Neuron (in vitro differentiated cells): ENCODE results near the gene LRRTM3.

ENCODE experiments used
- H2AFZ ChIP-seq: one replicate; pipeline ENCODE4 v1.6.1; 2013; ENCODE audit warnings: low read depth, mild to moderate bottlenecking, inconsistent platforms, low read length, moderate library complexity
- H3K27me3 ChIP-seq: one replicate; pipeline ENCODE4 v1.6.1; 2013; ENCODE audit warnings: low read length; ENCODE audit not compliant: insufficient read depth
- H3K36me3 ChIP-seq: one replicate; pipeline ENCODE4 v1.6.1; 2013; ENCODE audit warnings: low read length; ENCODE audit not compliant: insufficient read depth
- H3K4me1 ChIP-seq: one replicate; pipeline ENCODE4 v1.6.1; 2013; ENCODE audit warnings: low read length; ENCODE audit not compliant: insufficient read depth
- H3K4me3 ChIP-seq: 2 replicates; pipeline ENCODE4 v1.5.1; 2013; ENCODE audit warnings: mild to moderate bottlenecking, low read length, moderate library complexity
- H3K9me3 ChIP-seq: one replicate; pipeline ENCODE4 v1.6.1; 2013; ENCODE audit warnings: low read length

LRRTM3 gene

DNA sequence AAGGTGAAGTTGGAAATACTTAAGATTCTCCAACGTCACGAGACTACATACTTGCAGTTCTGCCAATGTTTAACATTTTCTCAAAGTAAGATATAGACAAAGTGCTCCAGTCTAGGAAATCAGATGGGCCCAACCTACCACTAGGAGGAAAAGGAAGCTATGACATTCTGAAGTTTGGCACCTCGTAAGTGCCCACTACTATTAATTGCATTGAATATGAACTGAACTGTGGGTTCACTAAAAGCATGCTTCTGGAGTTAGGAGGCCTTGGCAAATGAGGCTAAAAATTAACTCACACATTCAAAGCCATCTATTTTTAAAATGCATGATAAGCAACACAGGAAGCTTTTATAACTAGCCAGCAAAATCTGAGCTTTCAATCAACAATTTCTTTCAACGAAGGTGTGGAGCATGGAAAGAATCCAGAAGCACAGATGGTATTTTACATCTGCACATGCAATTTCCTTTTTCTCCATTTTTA is 149.7 kb downstream of the LRRTM3 start:
- no peaks in the 10 kb centered on the region for H3K27me3 ChIP-seq
- no peak overlapping the region for H2AFZ ChIP-seq
- H3K4me3 ChIP-seq: no peak overlapping the region

DNA sequence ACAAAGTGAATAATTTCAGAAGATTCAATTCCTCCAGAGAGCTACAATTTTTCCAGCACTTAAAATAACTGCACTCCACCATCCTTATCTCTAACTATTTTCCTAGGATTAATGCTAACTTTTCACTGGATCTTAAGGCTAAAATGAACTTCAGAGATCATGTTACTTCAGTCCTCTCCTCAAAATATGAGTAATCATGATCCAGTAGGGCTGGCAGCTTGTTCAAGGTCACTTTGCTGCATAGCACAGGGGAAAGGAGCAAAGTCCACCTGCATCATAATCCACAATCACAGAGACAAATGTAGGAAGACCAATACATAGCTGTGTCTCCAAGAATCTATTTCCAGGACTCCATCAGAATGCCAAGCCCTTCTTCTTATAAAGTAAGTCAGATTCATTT is 150.3 kb downstream of the LRRTM3 start:
- H3K4me1 ChIP-seq: no peaks in the 10 kb centered on the region
- no peak overlapping the region for H2AFZ ChIP-seq
- H3K4me3 ChIP-seq: no peak overlapping the region
- no peaks in the 10 kb centered on the region for H3K9me3 ChIP-seq
- H3K27me3 ChIP-seq: no peaks in the 10 kb centered on the region
- no peaks in the 10 kb centered on the region for H3K36me3 ChIP-seq

More for the DNA sequence above, 149.7 kb downstream of the LRRTM3 start:
- H3K4me1 ChIP-seq: no peaks in the 10 kb centered on the region
- no peaks in the 10 kb centered on the region for H3K36me3 ChIP-seq
- no peaks in the 10 kb centered on the region for H3K9me3 ChIP-seq

DNA sequence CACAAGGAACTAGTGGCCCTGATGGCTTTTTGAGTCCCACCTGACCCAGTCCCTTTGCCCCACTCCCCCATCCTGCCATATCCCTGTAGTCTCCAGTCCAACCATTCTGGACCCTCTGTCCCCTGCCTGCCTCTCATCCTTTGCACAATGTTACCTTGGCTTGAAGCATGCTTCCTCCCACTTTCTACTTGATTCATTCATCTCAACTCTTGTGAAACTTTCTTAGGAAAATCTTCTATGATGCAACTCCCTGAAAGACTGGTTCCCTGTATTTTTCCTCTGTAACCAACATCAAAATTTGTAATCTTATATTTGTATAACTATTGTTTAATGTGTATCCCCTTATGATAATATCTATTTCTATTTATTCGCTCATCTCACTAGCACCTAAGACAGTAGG is 151.5 kb downstream of the LRRTM3 start:
- no peaks in the 10 kb centered on the region for H3K4me1 ChIP-seq
- no peak overlapping the region for H2AFZ ChIP-seq
- no peaks in the 10 kb centered on the region for H3K9me3 ChIP-seq
- no peaks in the 10 kb centered on the region for H3K36me3 ChIP-seq
- H3K4me3 ChIP-seq: no peak overlapping the region
- no peaks in the 10 kb centered on the region for H3K27me3 ChIP-seq

DNA sequence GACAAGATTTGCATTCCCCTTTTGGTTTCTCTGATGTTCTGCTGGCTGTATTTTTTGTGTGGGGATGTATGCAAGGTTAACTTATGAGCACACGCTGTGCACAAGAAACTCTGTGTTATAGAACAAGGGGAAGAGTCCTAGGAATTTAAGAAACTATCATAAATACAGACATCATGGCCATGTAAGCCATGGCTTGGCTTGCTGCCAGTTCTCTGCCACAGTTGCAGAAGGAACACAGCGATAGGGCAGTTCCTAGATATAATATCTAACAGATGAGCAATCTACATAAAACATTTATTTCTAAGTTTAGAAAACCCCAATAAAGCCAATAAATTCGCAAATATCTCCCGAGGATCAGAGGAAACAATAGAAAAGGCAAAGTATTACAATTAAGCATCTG is 153.3 kb downstream of the LRRTM3 start:
- Histone ChIP-seq H3K9me3 (no peaks in the 10 kb centered on the region), H3K36me3 (no peaks in the 10 kb centered on the region), H3K4me1 (no peaks in the 10 kb centered on the region), H3K27me3 (no peaks in the 10 kb centered on the region), H2AFZ (no peak overlapping the region), H3K4me3 (no peak overlapping the region)

DNA sequence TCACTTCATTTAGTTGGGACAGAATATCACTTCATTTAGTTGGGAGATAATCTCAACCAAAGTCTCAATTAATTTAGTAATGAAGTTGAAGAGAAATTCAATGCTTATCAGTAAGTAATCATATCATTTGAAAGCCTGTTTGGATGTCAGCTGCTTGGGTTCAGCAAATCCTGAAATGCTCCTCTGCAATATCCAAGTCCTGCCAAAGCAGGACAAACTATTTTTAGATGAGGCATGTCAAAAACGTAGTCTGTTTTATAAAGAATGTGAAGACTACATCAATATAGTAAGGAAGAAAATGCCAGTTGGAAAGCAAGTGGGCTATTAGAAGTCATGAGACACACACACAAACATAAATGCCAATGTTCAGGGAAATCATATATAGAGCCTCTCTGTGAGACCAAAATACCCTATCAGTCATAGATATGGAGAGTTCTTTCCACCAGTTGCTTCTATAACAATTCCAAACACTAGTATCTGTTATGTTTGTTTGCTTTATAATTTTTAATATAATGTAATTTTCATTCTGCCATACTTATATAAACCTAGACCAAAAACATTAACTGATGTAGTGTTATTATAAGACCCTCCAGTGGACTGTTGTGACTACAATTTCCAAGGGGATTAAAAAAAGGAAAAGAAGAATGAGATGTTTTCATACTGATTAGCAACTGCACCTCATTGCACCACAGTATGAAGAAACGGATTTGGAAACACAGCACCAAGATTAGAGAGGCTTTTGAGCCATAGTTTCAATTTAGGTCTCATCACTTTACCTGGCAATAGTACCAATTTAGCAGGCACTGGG is 160.7 kb downstream of the LRRTM3 start:
- Histone ChIP-seq H3K4me1 (no peaks in the 10 kb centered on the region), H2AFZ (no peak overlapping the region), H3K4me3 (no peak overlapping the region), H3K9me3 (no peaks in the 10 kb centered on the region), H3K27me3 (no peaks in the 10 kb centered on the region), H3K36me3 (no peaks in the 10 kb centered on the region)

DNA sequence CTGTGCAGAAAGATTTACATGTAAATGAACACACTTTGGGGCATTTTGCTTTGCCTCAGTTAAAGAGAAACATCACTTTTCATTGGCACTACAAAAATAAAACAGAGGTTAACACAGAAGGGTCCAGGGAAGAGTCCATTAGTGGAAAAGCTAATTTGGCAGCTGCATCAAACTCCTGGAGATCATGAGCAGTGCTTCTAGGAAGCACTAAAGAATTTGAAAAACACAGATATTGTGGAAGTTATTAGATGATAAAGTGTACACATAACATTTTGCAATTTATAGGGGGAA is 161.2 kb downstream of the LRRTM3 start:
- Histone ChIP-seq H3K27me3 (no peaks in the 10 kb centered on the region), H3K9me3 (no peaks in the 10 kb centered on the region), H3K36me3 (no peaks in the 10 kb centered on the region), H3K4me3 (no peak overlapping the region), H3K4me1 (no peaks in the 10 kb centered on the region), H2AFZ (no peak overlapping the region)

DNA sequence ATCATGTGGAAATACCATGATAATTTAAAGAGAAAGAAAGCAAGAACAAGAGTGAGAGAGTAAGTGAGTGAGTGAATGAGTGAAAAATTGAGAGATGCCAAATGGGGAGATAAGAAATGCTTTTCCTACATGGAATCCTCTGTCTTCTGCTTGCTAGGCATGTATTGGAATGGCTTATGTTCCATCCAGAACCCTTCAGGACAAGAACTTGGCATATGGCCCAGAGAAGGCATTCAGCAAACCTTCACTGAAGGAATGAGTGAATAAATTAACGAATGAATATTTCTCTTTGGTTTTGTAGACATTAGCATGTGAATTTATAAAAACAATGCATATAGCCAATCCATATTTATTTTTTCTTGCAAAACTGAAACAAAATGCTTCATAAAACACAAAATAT is 162.2 kb downstream of the LRRTM3 start:
- no peak overlapping the region for H3K4me3 ChIP-seq

DNA sequence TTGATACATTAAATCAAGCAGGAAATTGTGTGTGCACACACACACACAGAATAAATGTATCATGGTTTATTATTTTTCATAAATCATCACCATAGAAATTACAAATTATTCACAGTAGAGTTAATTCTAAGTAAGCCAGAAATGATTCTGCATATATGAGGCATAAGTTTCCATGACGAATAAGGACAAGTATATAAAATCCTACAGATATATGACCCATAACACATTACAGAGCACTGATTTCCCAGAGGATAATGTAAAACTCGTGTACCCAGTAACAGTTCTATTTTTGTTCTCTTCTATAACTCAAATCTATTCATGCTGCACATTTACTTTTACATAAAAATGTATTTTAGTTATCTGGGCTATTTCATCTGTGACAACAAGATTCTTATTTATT is 169.7 kb downstream of the LRRTM3 start:
- Histone ChIP-seq H3K36me3 (no peaks in the 10 kb centered on the region), H2AFZ (no peak overlapping the region), H3K27me3 (no peaks in the 10 kb centered on the region), H3K4me1 (peaks cover 19% of the 10 kb centered on the region), H3K4me3 (no peak overlapping the region), H3K9me3 (no peaks in the 10 kb centered on the region)

More for the DNA sequence above, 162.2 kb downstream of the LRRTM3 start:
- Histone ChIP-seq H3K4me1 (no peaks in the 10 kb centered on the region), H2AFZ (no peak overlapping the region), H3K27me3 (no peaks in the 10 kb centered on the region), H3K36me3 (no peaks in the 10 kb centered on the region), H3K9me3 (no peaks in the 10 kb centered on the region)

DNA sequence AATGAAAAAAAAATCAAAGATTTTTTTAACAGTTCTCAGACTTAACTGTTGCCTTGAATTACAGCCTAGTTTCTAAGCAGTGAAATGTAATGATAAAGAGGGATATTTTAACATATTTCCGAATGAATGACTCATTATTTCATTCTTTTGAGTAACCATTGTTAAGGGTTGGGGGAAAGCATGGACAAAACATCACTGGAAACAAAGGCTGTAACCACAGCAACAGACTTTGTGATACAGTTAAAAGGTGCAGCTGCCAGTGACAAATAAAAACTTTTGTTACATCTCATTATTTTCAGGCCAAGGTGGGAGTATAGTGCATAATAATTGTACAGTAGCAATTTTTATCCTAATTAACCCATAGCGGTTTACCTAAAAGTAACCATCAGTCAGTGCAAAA is 172.6 kb downstream of the LRRTM3 start:
- Histone ChIP-seq H2AFZ (no peak overlapping the region), H3K4me3 (no peak overlapping the region), H3K36me3 (no peaks in the 10 kb centered on the region), H3K4me1 (peaks cover 19% of the 10 kb centered on the region), H3K9me3 (no peaks in the 10 kb centered on the region), H3K27me3 (no peaks in the 10 kb centered on the region)

DNA sequence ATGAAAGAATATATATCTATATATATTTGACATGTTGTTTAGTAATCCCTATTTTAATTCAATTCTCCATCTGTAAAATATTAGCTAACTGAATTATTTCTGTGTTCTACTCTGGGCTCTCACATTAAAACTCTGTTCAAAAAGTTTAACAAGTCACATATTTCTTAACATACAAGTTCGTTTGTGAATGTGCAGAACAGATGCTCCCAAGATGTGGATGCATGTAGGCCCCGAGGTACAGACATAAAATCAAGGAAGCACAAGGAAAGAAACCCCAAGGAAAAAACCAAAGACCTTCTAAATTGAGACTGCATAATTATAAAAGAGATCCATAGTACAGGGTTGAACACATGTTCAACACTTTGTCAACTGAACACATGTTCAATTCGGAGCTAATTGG is 175.1 kb downstream of the LRRTM3 start:
- Histone ChIP-seq H2AFZ (no peak overlapping the region), H3K4me3 (no peak overlapping the region), H3K27me3 (no peaks in the 10 kb centered on the region), H3K36me3 (no peaks in the 10 kb centered on the region), H3K4me1 (peaks cover 19% of the 10 kb centered on the region), H3K9me3 (no peaks in the 10 kb centered on the region)

DNA sequence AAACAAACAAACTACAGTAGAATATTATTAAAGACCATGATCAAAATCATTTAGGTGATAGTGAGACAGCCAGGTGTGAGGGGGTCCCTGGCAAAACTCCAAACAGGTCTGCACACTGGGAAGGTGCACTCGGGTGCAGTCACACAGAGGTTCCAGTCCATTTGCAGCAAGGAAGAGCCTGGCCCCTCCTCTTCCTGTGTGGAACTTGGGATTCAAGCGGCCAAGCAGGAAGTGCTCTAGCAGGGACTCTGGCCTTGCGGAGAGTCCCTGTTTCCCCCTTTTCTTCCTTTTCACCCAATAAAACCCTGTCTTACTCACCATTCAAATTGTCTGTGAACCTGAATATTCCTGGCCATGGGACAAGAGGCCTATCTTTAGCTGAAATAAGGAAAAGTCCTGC is 181.8 kb downstream of the LRRTM3 start:
- H3K36me3 ChIP-seq: no peaks in the 10 kb centered on the region
- no peaks in the 10 kb centered on the region for H3K4me1 ChIP-seq
- no peak overlapping the region for H3K4me3 ChIP-seq
- H3K9me3 ChIP-seq: no peaks in the 10 kb centered on the region
- no peak overlapping the region for H2AFZ ChIP-seq
- H3K27me3 ChIP-seq: no peaks in the 10 kb centered on the region

DNA sequence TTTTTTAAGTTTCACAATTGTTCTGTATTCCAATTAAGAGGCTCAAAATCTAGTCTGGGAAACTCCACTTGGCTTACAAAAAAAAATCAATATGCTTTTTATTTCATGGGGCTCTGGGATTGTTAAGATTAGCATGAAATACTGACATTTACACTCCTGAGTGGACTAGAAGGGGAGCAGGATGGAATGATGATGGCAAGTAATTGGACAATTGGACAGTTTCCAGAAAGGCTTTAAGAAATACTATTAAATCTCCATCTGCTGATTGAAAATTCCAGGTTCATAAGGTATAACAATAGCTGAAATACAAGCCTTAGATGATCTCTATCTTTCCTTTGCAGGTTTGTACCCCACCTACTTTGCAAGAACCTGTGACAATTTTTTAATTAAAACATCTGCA is 184.4 kb downstream of the LRRTM3 start:
- no peaks in the 10 kb centered on the region for H3K36me3 ChIP-seq
- no peaks in the 10 kb centered on the region for H3K27me3 ChIP-seq
- no peak overlapping the region for H2AFZ ChIP-seq
- no peaks in the 10 kb centered on the region for H3K9me3 ChIP-seq
- no peak overlapping the region for H3K4me3 ChIP-seq
- no peaks in the 10 kb centered on the region for H3K4me1 ChIP-seq

DNA sequence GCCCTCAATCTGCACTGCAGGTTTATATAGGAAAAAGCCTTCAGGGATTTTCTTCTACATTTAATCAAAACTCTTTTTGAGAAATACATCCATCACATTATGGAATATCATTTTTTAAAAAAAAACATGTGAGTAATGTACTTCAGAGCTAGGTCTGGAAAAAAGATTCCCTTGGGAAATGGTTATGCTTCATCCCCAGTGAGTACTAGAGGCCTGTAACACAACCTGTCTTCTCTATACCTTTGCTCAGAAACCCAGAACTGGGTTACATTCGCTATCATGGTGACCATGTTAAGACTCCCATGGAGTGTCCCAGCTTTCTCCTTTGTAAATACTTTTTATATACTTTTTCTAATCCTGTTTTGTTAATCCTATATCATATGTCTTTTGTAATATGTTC is 186.9 kb downstream of the LRRTM3 start:
- no peak overlapping the region for H2AFZ ChIP-seq
- no peaks in the 10 kb centered on the region for H3K27me3 ChIP-seq
- H3K9me3 ChIP-seq: no peaks in the 10 kb centered on the region
- no peak overlapping the region for H3K4me3 ChIP-seq
- no peaks in the 10 kb centered on the region for H3K36me3 ChIP-seq
- no peaks in the 10 kb centered on the region for H3K4me1 ChIP-seq

DNA sequence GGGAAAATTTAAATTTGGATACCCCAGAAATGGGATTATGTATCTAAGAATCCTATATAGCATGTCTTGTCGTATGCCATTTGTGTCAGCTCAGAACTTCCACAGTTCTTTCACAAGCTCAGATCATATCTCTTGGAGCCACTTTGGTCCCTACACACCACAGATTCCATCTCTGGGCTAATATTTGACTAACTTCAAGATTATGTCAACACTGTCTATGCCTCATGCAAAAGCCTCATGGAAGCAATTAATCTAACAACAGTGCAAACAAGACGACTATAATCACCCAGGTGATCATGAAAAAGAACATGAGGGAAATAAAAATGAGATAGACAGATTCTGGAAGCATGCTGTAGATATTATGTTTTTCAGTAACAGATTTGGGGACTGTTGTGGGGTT is 189.1 kb downstream of the LRRTM3 start:
- Histone ChIP-seq H3K4me1 (no peaks in the 10 kb centered on the region), H3K27me3 (no peaks in the 10 kb centered on the region), H3K36me3 (no peaks in the 10 kb centered on the region), H3K9me3 (no peaks in the 10 kb centered on the region), H3K4me3 (no peak overlapping the region), H2AFZ (no peak overlapping the region)
